ENCODE data around the gene CRX. TPM values are rescaled to one million over a fixed set of nuclear protein-coding genes. Genes with fewer than 3 reads are reported as not detected.
A peak's percentile ranks its signal among the peaks of the same experiment; 100 is the strongest.
"Not testable (repeated sequence)": the region's sequence is repeated elsewhere in the genome, so short reads cannot be mapped to it uniquely, and the experiment has no call there.

Gene CRX
- total RNA-seq, 2 donors from 2014 or later: not detected

GRCh38 chr19:47813995-47814328, 7.8 kb upstream of the CRX start:
- Mint-ChIP-seq H3K36me3 (ENCODE audit: insufficient read depth in 2 of 2) (no peaks in the 10 kb centered on the region), H3K9me3 (no peaks in the 10 kb centered on the region), H3K27ac (no peak overlapping the region), H3K4me3 (no peak overlapping the region), H3K4me1 (ENCODE audit: low read depth) (no peaks in the 10 kb centered on the region), H3K27me3 (ENCODE audit: low read depth) (peaks cover 13% of the 10 kb centered on the region)
- ATAC-seq (replicated peaks in 1 of 2) (peak in 1 of 2 donors; percentile 11), DNase-seq (no peak)

- H3K27ac Mint-ChIP-seq; DNase-seq; ATAC-seq (replicated peaks in 1 of 2); H3K9me3 Mint-ChIP-seq; H3K36me3 Mint-ChIP-seq (ENCODE audit: insufficient read depth in 2 of 2); H3K4me1 Mint-ChIP-seq (ENCODE audit: low read depth); H3K4me3 Mint-ChIP-seq: not testable (repeated sequence)
- H3K27me3 Mint-ChIP-seq (ENCODE audit: low read depth): peaks cover 36% of the 10 kb centered on the region
Observed at GRCh38 chr19:47816270-47816669, 5.5 kb upstream of the CRX start.

- ATAC-seq (replicated peaks in 1 of 2); H3K36me3 Mint-ChIP-seq (ENCODE audit: insufficient read depth in 2 of 2); H3K9me3 Mint-ChIP-seq; H3K4me1 Mint-ChIP-seq (ENCODE audit: low read depth); H3K4me3 Mint-ChIP-seq; DNase-seq; H3K27ac Mint-ChIP-seq: not testable (repeated sequence)
- H3K27me3 Mint-ChIP-seq (ENCODE audit: low read depth): peaks cover 38% of the 10 kb centered on the region
Observed at GRCh38 chr19:47818221-47818620, 3.5 kb upstream of the CRX start.

GRCh38 chr19:47819858-47820257, 1.9 kb upstream of the CRX start:
- ATAC-seq (replicated peaks in 1 of 2): no peak
- H3K27ac Mint-ChIP-seq: no peak overlapping the region
- no peaks in the 10 kb centered on the region for H3K9me3 Mint-ChIP-seq
- H3K27me3 Mint-ChIP-seq (ENCODE audit: low read depth): peaks cover 38% of the 10 kb centered on the region
- no peaks in the 10 kb centered on the region for H3K36me3 Mint-ChIP-seq (ENCODE audit: insufficient read depth in 2 of 2)
- H3K4me3 Mint-ChIP-seq: peak overlapping the region in 1 of 2 donors; percentile 6
- peaks cover 5% of the 10 kb centered on the region for H3K4me1 Mint-ChIP-seq (ENCODE audit: low read depth)
- DNase-seq: no peak

GRCh38 chr19:47820410-47820809, 1.3 kb upstream of the CRX start:
- ATAC-seq (replicated peaks in 1 of 2) (no peak), DNase-seq (no peak)
- Mint-ChIP-seq H3K27me3 (ENCODE audit: low read depth) (peaks cover 38% of the 10 kb centered on the region), H3K4me1 (ENCODE audit: low read depth) (peaks cover 5% of the 10 kb centered on the region), H3K27ac (no peak overlapping the region), H3K36me3 (ENCODE audit: insufficient read depth in 2 of 2) (no peaks in the 10 kb centered on the region), H3K9me3 (no peaks in the 10 kb centered on the region), H3K4me3 (no peak overlapping the region)

GRCh38 chr19:47824396-47824795, 2.7 kb downstream of the CRX start:
- H3K36me3 Mint-ChIP-seq (ENCODE audit: insufficient read depth in 2 of 2): no peaks in the 10 kb centered on the region
- H3K4me1 Mint-ChIP-seq (ENCODE audit: low read depth): peaks cover 5% of the 10 kb centered on the region
- no peaks in the 10 kb centered on the region for H3K9me3 Mint-ChIP-seq
- no peak overlapping the region for H3K4me3 Mint-ChIP-seq
- DNase-seq (no peak), ATAC-seq (replicated peaks in 1 of 2) (no peak)
- no peak overlapping the region for H3K27ac Mint-ChIP-seq
- peaks cover 20% of the 10 kb centered on the region for H3K27me3 Mint-ChIP-seq (ENCODE audit: low read depth)

GRCh38 chr19:47826800-47827199, 5.1 kb downstream of the CRX start:
- no peaks in the 10 kb centered on the region for H3K27me3 Mint-ChIP-seq (ENCODE audit: low read depth)
- ATAC-seq (replicated peaks in 1 of 2) (no peak), DNase-seq (no peak)
- no peaks in the 10 kb centered on the region for H3K36me3 Mint-ChIP-seq (ENCODE audit: insufficient read depth in 2 of 2)
- H3K9me3 Mint-ChIP-seq: no peaks in the 10 kb centered on the region
- H3K27ac Mint-ChIP-seq: no peak overlapping the region
- H3K4me3 Mint-ChIP-seq: no peak overlapping the region
- H3K4me1 Mint-ChIP-seq (ENCODE audit: low read depth): no peaks in the 10 kb centered on the region

- Mint-ChIP-seq H3K4me1 (ENCODE audit: low read depth) (no peaks in the 10 kb centered on the region), H3K9me3 (no peaks in the 10 kb centered on the region), H3K27me3 (ENCODE audit: low read depth) (no peaks in the 10 kb centered on the region), H3K36me3 (ENCODE audit: insufficient read depth in 2 of 2) (no peaks in the 10 kb centered on the region), H3K4me3 (no peak overlapping the region), H3K27ac (no peak overlapping the region)
- no peak for DNase-seq
- no peak for ATAC-seq (replicated peaks in 1 of 2)
Observed at GRCh38 chr19:47832723-47833122, 11.0 kb downstream of the CRX start.

GRCh38 chr19:47836038-47836437, 14.3 kb downstream of the CRX start:
- DNase-seq (no peak), ATAC-seq (replicated peaks in 1 of 2) (no peak)
- Mint-ChIP-seq H3K27ac (no peak overlapping the region), H3K9me3 (no peaks in the 10 kb centered on the region), H3K36me3 (ENCODE audit: insufficient read depth in 2 of 2) (no peaks in the 10 kb centered on the region), H3K4me1 (ENCODE audit: low read depth) (no peaks in the 10 kb centered on the region), H3K27me3 (ENCODE audit: low read depth) (no peaks in the 10 kb centered on the region), H3K4me3 (no peak overlapping the region)

DNA sequence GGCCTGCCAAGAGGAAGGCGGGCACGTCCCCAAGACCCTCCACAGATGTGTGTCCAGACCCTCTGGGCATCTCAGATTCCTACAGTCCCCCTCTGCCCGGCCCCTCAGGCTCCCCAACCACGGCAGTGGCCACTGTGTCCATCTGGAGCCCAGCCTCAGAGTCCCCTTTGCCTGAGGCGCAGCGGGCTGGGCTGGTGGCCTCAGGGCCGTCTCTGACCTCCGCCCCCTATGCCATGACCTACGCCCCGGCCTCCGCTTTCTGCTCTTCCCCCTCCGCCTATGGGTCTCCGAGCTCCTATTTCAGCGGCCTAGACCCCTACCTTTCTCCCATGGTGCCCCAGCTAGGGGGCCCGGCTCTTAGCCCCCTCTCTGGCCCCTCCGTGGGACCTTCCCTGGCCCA, 17.7 kb downstream of the CRX start:
- ATAC-seq (replicated peaks in 1 of 2) (no peak), DNase-seq (no peak)
- Mint-ChIP-seq H3K36me3 (ENCODE audit: insufficient read depth in 2 of 2) (no peaks in the 10 kb centered on the region), H3K27ac (no peak overlapping the region), H3K4me3 (no peak overlapping the region), H3K4me1 (ENCODE audit: low read depth) (no peaks in the 10 kb centered on the region), H3K9me3 (no peaks in the 10 kb centered on the region), H3K27me3 (ENCODE audit: low read depth) (peaks cover 8% of the 10 kb centered on the region)

DNA sequence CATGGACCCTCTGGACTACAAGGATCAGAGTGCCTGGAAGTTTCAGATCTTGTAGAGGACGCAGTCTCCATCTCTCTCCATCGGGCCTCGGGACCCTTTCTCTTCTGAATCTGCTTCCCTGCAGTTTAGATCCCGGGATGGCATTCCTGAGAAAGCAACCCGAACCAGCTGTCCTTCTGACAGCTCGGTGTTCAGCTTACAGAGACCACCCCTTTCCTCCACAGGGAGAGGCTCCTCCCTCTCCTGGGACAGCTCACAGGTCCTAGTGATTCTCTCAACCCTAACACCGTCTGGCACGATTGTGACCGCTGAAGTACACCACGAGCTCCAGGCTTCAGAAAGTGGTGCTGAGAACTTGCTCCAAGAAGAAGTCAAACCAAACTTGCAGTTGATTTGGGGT, 18.2 kb downstream of the CRX start:
- Mint-ChIP-seq H3K4me1 (ENCODE audit: low read depth) (no peaks in the 10 kb centered on the region), H3K4me3 (no peak overlapping the region), H3K27me3 (ENCODE audit: low read depth) (peaks cover 8% of the 10 kb centered on the region), H3K27ac (no peak overlapping the region), H3K9me3 (no peaks in the 10 kb centered on the region), H3K36me3 (ENCODE audit: insufficient read depth in 2 of 2) (no peaks in the 10 kb centered on the region)
- ATAC-seq (replicated peaks in 1 of 2) (no peak), DNase-seq (no peak)

- Mint-ChIP-seq H3K4me3 (no peak overlapping the region), H3K27ac (no peak overlapping the region), H3K4me1 (ENCODE audit: low read depth) (no peaks in the 10 kb centered on the region), H3K27me3 (ENCODE audit: low read depth) (peaks cover 14% of the 10 kb centered on the region), H3K36me3 (ENCODE audit: insufficient read depth in 2 of 2) (no peaks in the 10 kb centered on the region), H3K9me3 (no peaks in the 10 kb centered on the region)
- ATAC-seq (replicated peaks in 1 of 2) (no peak), DNase-seq (no peak)
Observed at GRCh38 chr19:47842941-47843340, 21.2 kb downstream of the CRX start.

- peaks cover 47% of the 10 kb centered on the region for H3K27me3 Mint-ChIP-seq (ENCODE audit: low read depth)
- H3K4me3 Mint-ChIP-seq: peak overlapping the region in 1 of 2 donors; percentile 71
Observed at GRCh38 chr19:47848425-47848822, 26.7 kb downstream of the CRX start.

DNA sequence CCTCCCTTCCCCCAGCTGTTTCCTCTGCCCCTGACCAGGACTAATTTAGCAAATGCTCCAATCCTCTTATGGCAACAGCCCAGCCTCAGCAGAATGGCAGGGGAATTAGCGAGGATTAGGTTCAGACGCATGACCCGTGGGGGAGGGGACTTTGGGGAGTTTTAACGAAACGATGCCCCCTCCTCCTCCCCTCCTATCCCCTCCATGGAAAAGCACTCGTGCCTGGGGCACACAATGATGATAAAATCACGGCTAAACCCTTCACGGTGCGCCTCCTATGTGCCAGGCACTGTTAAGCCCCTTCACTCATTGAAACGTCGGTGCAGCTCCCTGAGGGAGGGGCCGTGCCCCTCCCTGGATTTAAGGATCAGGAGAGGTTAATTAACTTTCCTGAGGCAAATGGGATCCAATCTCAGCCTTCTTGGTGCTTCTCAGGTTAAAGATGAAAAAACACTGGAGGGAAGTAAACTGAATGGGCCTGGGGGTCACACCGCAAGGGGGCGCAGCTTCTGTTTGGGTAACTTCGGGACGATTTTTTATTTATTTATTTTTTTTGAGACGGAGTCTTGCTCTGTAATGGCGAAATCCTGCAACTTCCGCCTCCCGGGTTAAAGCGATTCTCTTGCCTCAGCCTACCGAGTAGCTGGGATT, 27.2 kb downstream of the CRX start:
- peak overlapping the region; percentile 46 to 71 for H3K4me3 Mint-ChIP-seq
- DNase-seq: peak; percentile 54 to 56
- H3K27me3 Mint-ChIP-seq (ENCODE audit: low read depth): peaks cover 48% of the 10 kb centered on the region
- ATAC-seq (replicated peaks in 1 of 2): no peak
- H3K27ac Mint-ChIP-seq: no peak overlapping the region
- H3K36me3 Mint-ChIP-seq (ENCODE audit: insufficient read depth in 2 of 2): no peaks in the 10 kb centered on the region
- H3K9me3 Mint-ChIP-seq: no peaks in the 10 kb centered on the region
- peaks cover 14% of the 10 kb centered on the region for H3K4me1 Mint-ChIP-seq (ENCODE audit: low read depth)

More at GRCh38 chr19:47848425-47848822, 26.7 kb downstream of the CRX start:
- Mint-ChIP-seq H3K4me1 (ENCODE audit: low read depth) (peaks cover 14% of the 10 kb centered on the region), H3K9me3 (no peaks in the 10 kb centered on the region), H3K27ac (no peak overlapping the region), H3K36me3 (ENCODE audit: insufficient read depth in 2 of 2) (no peaks in the 10 kb centered on the region)
- no peak for DNase-seq
- no peak for ATAC-seq (replicated peaks in 1 of 2)
